HG03575 (cell line): ENCODE measurements around the gene WNT7B.

Source experiments
- ATAC-seq: cut with Tn5 transposase; IDR thresholded peaks from one replicate; pipeline ENCODE4 v1.9.1; 2021; ENCODE audit not compliant: unreplicated experiment, insufficient number of reproducible peaks, low FRiP score; ENCODE audit errors: extremely low read depth

The WNT7B gene

GRCh38 chr22:45963821-45964220, 13.1 kb downstream of the WNT7B start:
- ATAC-seq = no peak

GRCh38 chr22:45962756-45963324, 14.1 kb downstream of the WNT7B start:
- no peak for ATAC-seq

- no peak for ATAC-seq
Observed at GRCh38 chr22:45962434-45962718, 14.6 kb downstream of the WNT7B start.

- ATAC-seq = no peak
Observed at GRCh38 chr22:45961679-45962433, 15.1 kb downstream of the WNT7B start.

- ATAC-seq = no peak
Observed at GRCh38 chr22:45960477-45961386, 16.2 kb downstream of the WNT7B start.

GRCh38 chr22:45959719-45960476, 17.1 kb downstream of the WNT7B start:
- ATAC-seq = no peak

- no peak for ATAC-seq
Observed at GRCh38 chr22:45958971-45959370, 18.0 kb downstream of the WNT7B start.

GRCh38 chr22:45957826-45958225, 19.1 kb downstream of the WNT7B start:
- no peak for ATAC-seq

- ATAC-seq = no peak
Observed at GRCh38 chr22:45953178-45953577, 23.8 kb downstream of the WNT7B start.

GRCh38 chr22:45952553-45952952, 24.4 kb downstream of the WNT7B start:
- ATAC-seq = no peak

- no peak for ATAC-seq
Observed at GRCh38 chr22:45952151-45952550, 24.8 kb downstream of the WNT7B start.

- ATAC-seq = no peak
Observed at GRCh38 chr22:45949891-45950290, 27.1 kb downstream of the WNT7B start.

- no peak for ATAC-seq
Observed at GRCh38 chr22:45949258-45949870, 27.6 kb downstream of the WNT7B start.

- ATAC-seq = no peak
Observed at GRCh38 chr22:45948081-45948648, 28.8 kb downstream of the WNT7B start.

- ATAC-seq = no peak
Observed at GRCh38 chr22:45946805-45947600, 30.0 kb downstream of the WNT7B start.

- ATAC-seq = no peak
Observed at GRCh38 chr22:45945621-45946106, 31.3 kb downstream of the WNT7B start.

GRCh38 chr22:45942787-45943493, 34.0 kb downstream of the WNT7B start:
- no peak for ATAC-seq
